HG02973 (cell line): ENCODE data around the gene DDX41.

ENCODE experiments used
- ATAC-seq: cut with Tn5 transposase; IDR thresholded peaks from one replicate; pipeline ENCODE4 v1.9.1; 2021; ENCODE audit warnings: moderate library complexity; ENCODE audit not compliant: unreplicated experiment

Gene DDX41

DNA sequence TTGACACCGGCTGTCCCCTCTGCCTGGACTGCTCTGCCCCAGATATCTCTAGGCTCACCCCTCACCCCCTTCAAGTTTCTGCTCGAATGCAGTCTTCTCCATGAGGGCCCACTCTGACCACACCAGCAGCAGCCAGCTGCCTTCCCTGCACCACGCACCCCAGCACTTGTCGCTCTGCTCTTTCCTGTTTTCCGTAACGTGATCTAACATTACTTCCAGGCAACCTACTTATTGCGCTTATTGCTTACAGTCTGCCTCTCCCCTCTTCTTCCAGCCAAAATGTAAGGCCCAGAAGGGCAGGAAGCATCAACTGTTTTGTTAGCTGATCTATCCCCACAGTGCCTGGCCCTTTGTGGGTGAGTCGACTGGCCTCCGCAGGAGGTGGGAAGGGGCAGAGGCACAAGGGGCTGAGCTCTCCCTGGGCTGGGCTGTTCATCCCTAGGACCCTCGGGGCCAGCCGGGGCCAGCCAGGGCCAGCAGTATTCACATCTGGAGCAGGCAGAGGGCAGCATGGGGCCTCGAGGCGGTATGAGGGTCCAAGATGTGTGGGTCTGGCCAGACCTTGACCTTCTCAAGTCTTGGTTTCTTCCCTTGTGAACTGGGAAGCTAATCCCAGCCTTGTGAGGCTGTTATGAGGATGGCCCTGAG, 31.7 kb downstream of the DDX41 start:
- ATAC-seq = no peak

DNA sequence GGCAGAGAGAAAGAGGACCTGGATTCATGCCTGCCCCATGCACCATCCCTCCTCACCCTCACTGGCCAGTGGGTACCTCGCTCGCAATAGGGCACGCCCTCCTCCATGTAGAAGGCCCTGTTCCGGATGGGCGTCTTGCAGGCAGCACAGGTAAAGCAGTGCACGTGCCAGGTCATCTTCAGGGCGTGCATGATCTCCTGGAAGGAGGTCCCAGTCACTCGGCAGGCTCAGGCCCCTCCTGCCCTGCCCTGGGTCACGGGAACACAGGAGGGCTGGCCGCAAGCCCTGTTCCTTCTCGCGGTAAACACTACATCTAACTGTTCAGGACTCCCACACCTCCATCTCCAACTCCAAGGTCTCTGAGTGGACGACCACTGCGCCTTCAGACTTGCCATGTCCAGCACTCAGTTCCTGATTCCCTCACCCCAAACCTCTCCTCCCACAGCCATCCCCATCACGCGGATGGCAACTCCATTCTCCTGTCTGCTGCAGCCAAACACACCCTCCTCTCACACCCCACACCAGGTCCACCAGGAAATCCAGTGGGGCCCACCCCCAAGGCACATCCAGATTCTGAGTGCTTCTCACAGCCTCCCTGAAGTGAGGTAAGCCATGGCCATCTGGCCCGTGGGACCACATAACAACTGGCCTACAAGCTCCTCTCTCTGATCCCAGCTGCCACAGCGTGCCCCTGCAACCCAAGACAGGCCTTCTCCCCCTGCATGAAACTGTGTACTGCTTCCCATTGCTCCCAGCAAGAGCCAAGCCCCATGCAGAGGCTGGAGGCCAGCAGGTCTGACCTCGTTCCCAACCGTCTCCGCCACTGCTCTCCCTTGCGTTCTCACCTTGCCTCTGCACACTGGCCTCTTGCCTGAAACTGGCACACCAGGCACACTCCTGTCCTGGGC, 32.5 kb downstream of the DDX41 start:
- ATAC-seq = no peak

DNA sequence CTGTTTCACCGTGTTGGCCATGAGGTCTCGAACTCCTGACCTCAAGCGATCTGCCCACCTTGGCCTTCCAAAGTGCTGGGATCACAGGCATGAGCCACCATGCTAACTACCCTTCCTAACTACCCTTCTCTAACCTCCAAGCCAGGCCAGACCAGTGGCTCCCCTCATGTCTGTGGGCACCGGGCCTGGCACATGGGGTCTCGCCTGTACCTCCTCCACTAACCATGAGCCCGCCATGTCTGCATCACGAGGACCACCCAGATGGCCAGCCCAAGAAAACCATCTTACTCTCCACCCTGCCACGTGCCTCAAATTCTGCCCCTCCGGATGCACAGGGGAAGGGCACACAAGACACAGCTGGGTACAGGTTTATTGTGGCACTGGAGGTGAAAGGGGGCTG, 33.7 kb downstream of the DDX41 start:
- no peak for ATAC-seq

DNA sequence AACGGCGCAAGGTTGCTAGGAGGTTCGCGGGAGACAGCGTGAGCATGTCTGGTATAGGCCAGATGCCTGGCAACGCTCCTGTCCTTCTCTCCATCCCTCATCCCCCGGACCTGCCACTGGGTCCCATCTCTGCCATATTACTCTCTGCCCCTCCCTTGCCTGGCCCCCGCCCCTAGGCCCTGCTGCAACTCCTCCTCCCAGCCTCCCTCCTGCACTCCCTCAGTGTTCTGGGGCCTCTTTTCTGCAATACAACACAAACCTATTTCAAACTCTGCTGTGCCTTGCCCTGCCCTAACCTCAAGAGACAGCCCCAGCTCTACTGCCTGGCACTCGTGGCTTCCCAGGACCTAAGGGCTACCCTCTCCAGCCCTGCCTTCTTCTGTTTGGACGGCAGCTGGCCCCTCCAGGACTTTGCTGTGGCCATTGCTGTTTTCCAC, 34.4 kb downstream of the DDX41 start:
- no peak for ATAC-seq

DNA sequence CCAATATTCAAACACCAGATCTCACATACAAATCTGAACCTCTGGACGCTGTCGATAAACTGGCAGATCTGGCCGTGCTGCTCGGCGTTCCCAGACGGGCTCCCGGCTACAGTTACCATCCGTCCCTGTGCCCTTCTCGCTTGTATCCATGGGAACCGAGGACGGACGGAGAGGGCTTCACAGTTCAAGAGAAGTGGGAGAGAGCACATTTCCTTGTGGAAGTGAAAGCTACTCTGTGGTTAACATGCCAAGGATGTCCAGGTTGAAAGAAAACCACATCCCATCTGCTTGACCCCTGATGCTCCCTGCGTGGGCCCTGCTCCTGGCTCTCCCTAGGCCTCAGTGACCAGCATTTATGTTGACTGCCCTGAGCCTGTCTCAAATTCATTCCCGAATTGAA, 37.0 kb downstream of the DDX41 start:
- ATAC-seq = no peak

DNA sequence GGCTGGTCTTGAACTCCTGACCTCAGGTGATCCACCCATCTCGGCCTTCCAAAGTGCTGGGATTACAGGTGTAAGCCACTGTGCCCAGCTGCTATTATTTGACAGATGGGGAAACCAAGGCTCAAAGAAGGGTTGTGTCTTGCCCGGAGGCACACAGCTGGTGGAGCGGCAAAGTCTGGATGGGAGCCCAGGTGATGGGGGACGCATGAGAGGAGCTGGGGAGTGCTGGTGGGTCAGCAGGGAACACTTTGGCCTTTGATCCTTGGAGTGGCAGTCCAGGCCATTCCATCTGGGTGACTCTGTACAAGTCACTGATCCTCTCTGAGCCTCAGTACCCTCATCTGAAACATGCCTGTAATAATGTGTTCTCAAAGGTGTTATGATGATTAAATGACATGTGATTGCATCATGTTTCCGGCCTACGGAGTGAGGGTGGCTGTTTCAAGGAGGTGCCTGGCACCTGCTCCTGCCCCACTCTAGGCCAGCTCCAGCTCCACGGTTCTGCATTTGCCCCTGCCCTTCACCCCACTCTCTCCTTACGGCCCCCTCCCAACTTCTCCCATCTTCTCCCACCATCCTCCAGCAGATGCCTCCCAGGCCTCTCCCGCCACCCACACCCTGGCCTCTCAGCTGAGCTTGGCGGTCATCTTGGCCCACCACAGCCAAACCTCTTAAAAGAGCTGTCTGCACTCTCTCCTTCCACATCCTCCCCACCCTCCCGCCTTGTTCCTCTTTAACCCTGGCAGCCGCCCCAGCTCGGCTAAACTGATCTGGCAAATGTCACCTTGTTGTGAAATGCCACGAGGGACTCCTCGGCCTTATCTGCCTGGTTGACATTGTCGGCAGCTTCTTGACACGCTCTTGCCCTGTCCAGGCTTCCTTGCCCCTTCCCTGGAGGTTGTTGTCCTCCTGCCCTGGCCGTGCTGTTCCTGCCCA, 37.8 kb downstream of the DDX41 start:
- no peak for ATAC-seq

DNA sequence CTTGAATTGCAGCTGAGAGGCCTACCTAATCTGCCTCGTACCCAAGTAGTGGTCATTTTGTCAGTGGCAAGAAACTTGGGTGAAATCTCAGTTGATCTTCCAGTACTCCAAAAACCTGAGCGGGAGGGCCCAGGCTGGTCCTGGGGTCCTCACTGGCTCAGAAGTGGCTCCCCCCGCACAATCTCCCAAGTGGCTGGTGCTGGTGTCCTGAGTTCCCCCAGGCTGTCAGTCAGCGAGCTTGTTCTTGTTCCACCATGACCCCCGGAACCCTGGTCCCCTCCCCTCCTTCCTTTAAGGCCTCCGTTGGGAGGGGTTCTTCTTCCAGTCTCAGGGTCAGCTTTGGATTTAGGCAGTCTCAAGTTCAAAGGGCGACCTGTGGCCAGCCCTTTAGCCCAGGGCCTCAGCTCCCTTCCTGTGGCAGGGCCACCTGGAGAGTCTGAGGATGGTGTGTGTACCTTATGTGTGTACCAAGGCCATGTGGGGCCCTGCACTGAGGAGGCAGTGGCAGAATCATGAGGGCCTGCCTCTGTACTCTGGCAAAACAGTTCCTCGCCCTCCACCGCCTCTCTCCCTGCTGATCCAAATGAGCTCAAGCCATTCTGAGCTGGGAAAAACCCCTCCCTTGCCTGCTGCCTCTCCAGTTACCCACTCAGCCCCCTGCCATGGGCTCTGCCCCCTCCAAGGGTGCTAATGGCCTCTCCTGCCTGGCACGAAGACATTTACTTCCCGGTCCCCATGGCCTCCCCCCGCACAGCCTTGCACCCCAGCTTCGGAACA, 38.9 kb downstream of the DDX41 start:
- ATAC-seq = no peak

DNA sequence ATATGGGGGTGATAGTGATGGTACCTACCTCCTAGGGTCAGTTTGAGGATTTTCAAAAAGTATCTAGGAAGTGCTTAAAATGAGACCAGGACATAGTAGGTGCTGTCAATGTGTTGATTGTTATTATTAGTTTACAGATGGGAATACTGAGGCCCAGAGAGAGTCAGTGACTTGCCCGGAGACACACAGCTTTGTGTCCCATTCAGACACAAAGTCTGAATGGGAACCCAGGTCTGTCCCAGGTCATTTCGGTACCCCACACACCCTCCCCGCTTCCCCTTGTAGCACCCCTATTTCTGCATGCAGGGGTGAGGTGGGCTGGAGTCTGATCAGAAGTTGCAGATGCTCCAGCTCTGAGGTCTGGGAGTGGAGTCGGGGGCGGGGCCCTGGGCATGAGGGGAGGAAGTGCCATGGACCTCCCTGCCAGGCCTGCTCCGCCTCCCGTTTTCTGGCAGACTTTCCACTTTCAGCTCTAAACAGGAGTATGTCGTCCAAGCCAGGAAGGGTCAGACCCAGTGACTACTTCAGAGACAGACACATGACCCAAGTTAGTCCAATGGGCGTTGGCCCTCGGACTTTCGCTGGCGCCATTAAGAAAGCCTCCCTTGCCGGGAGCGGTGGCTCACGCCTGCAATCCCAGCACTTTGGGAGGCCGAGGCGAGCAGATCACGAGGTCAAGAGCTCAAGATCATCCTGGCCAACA, 40.1 kb downstream of the DDX41 start:
- ATAC-seq = no peak

DNA sequence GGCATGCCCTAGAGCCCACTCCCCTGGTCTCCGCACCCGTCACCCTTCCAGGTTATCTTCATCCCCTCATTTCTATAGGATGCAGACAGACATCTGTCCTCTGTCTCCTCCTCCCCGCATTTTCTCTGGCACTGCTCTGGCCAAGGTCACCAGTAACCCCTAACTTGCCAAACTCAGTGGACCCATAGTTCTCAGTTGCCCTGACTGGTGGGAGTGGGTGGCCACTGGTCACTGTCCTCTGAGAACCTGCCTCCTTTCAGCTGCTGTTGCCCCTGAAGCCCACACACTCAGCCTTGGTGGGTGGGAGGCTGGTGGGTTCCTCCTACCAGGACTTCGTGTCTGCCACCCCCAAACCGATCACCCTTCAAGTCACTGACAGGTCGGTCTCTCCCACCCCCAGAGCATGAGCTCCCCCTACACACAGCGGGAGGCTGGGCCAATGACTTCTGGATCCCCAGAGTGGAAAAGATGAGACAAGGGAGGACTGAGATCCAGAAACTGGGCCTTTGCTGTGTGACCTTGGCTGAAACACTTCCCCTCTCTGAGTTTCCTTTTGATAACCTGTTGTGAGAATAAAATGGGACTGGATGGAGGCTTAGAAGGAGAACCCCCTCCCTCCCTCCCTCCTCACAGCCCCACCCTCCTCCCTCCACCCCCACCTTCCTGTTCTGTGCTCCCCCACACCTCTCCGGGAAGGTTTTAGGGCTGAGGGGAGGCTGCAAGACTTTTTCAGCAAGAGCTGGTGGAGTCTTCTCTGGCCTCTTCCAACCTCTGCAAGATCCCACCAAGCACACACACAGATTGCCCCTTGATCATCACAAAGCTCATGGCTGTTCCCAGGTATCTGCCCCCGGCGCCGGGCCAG, 41.0 kb downstream of the DDX41 start:
- no peak for ATAC-seq

DNA sequence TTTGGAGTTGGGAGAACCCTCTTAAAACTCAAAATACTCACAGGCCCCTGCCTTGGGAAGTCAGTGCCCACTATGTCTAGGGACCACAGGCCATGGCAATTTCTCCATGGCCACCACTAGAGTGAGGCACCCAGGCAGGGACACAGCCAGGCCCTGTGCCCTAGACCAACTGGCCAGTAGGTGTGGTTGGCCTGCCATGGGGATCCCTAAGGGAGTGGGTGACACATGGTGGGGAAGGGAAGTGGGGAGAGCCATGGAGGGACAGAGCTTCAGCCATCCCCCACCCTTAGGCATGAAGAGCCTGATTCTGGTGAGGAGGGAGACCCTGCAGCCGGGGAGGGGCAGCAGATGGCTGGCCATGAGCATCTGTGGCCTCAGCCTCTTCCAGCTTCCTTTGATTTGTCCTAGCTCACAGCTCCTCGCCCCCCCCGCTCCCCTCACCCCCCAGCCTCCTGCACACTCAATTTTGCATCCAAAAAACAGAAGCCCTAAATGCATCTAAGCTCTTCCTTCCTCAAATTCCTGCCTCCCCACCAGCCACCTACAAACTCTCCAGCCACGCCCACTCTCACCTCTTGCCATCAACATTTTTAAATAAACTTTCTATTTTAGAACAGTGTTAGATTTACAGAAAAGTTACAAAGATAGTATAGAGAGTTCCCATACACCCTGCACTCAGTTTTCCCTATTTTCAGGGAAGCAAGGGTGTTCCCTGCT, 41.8 kb downstream of the DDX41 start:
- no peak for ATAC-seq

DNA sequence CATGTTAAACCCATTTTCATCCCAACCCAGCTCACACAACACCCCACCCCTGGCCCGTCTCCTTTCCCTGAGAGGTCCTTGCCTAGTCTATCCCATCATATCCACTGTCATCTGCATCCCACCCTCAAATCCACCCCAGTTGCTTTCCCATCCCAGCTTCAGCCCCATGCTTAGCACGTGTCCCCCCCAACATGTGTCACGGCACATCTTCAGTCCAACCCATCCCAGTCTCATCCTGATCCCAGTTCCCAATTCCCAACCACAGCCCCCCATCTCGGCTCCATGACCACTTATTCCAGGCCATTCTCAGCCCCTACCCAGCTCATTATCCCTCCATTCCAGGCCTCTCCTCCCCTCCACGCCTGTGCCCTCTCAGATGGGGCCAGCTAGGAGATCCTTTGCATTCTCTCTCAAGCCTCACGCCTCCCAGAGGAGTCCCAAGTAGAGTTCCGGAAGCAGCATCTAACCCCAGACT, 42.7 kb downstream of the DDX41 start:
- ATAC-seq = no peak

DNA sequence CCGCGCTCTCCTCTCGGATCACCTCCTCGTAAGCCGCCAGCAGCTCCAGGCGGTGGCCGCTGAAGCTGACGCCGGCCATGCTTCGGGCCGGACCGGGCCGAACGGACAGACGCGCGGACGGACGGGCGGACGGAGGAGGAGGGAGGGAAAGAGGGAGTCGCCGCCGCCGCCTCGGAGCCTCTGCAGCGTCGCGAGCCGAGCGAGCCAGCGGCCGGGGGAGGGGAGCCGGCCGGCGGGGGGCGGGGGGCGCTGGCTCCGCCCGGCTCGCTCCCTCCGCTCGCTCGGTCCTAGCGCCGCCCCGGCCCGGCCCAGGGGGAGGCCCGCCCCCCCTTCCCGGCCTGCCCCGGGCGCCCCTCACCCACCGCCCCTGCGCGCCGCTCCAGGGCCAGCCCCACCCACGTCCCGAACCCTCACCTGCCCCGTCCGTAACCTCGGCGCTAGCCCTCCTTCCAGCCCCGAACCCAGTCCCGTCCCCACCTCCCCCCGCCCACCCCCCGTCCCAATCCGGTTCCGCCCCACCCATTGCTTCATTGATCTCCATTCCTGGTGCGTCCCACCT, 43.2 kb downstream of the DDX41 start, which contains the start of gene DBN1:
Gene DBN1, minus strand, starts transcription at position 192 of the 559 bp plus-strand sequence. Its CDS starts 113 bp downstream, at position 79.
- ATAC-seq = peak; percentile 33

DNA sequence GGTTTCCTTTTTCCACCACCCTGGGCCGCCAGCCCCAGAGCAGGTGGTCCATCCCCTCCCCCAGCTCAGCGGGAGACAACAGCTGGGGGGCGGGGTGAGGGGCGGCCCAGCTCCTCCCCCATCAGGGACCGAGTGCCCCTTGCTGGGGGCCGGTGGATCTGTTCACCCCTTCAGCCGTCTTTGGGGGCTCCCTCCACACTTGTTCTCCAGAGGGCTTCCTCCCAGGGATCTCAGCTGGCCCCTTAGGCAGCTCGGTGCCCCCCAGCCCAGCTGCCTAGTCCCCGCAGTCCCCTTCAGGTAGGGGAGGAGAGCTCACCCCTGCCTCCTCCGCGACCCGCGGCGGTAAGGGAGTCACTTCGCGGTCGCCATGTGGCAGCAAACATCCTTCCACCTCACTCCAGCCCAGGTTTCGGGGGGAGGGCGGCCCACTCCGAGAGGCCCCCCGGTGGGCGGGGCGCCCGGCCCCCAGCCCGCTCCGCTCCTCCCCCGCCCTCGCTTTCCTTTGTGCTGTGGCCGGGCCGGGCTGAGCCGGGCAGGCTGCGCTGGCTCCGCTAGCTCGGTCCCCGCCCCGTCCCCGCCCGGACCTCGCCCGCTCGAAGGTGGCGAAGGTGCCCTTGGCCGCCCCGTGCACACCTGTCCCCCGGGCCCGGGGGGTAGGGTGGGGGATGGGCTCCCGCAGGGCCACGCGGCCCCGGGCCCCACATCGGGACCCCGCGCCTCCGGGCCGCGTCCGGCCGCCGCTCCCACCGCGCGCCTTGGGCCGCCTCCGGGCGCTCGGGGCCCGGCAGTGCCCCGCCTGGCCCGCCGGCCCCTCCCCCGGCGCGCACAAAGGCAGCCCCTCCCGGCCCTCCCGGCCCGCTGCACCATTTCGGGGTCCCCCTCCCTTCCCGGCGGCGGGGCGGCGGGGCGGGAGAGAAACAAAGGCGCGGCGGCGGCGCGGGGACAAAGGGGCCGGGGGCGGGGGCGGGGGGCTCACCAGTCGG, 44.0 kb downstream of the DDX41 start:
- peak; percentile 46 for ATAC-seq

DNA sequence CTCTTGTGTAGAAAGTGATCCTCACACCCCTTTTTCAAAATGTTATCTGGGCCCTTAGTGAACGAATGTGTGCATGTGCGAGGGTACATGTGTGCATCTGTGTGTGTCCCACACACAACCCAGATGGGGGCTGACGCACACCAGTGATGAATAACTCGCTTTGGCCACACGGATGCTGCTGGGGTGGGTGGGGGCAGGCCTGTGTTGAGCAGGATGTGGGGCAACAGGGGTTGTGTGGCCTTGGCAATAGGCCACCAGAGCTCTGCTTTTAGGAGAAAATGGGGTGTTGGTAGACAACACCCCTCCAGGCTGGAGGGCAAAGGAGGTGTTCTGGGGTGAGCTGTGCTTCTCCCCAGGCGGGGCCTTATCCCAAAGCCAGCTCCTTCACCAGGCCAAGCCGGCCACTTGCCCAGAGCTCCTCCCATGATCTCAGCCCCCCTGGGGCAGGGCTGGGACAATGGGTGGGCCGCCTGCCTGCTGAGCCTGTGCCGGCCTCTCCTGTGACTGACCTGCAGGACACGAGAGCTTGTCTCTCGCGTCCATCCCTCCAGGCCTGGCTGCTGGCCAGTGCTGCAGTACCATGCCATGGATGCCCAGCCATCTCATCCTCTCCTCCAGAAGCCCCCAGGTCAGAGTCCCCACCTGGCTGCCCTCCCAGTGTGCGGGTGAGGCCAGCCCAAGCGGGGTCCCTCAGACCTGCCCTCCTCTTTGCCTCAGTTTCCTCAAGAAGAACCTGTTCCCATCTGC, 45.0 kb downstream of the DDX41 start:
- no peak for ATAC-seq

DNA sequence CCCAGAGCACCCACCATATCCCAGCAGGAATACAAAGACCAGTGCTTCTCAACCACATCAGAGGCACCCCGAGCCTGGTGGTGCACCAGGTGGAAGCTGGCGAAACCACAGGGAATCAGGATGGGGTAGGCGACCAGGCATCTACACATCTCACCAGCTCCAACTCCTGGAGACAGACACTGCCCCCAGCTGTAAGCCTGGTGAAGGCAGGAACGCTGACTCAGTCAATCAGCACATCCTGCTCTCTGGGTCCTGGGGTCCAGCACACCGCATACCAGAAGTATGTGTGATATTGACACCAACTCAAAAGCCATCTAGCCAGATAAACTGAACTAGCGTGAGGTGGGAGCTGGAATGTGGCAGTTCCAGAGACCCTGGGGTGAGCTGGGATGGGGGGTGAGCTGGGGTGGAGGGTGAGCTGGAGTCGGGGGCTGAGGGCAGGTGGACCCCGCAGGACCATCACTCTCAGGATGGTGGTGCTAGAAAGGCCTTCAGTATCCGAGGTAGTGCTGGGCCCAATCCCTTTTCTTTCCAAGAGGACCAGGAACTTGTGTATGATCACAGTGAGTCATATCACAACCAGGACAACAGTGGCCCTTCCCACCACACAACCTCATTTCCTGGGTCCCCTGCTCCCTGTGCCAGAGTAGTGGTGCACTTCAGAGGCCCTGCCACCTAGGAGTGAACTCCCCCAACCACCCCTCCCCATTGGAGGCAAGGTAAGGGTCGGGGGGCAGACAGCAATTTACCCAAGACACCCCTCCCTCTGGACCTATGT, 45.8 kb downstream of the DDX41 start:
- no peak for ATAC-seq
